Measurements from ENCODE around the gene ZXDC. TPM values are rescaled to one million over a fixed set of nuclear protein-coding genes. Genes with fewer than 3 reads are reported as not detected.
A peak's percentile ranks its signal among the peaks of the same experiment; 100 is the strongest.

ZXDC gene
- total RNA-seq, 2 donors from 2014 or later: 26.5 to 27.0 TPM

DNA sequence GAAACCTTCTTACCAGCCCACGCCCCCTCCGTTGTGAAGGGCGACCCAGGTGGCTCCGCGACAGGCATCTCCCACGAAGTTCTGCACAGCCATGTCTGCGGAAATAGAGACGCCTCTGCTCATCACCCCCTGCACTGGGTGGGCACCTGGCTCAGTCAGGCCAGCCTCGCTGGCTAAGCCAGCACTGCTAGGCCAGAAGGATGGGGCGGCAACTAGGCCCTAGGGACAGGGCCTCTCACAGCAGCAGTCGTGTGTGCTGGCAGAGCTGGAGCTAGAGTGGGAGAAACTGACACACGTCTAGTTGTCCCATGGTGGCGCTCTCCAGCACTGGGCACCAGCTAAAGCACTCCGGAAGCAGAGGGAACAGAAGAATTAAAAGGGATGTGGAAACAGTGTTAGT is 12.5 kb upstream of the ZXDC start:
- H3K27me3 Mint-ChIP-seq: no peaks in the 10 kb centered on the region
- no peaks in the 10 kb centered on the region for H3K9me3 Mint-ChIP-seq
- H3K4me1 Mint-ChIP-seq: peaks cover 5% of the 10 kb centered on the region
- no peak for ATAC-seq (replicated peaks)
- no peak overlapping the region for H3K27ac Mint-ChIP-seq
- no peak overlapping the region for H3K4me3 Mint-ChIP-seq
- H3K36me3 Mint-ChIP-seq (ENCODE audit: low read depth): no peaks in the 10 kb centered on the region

DNA sequence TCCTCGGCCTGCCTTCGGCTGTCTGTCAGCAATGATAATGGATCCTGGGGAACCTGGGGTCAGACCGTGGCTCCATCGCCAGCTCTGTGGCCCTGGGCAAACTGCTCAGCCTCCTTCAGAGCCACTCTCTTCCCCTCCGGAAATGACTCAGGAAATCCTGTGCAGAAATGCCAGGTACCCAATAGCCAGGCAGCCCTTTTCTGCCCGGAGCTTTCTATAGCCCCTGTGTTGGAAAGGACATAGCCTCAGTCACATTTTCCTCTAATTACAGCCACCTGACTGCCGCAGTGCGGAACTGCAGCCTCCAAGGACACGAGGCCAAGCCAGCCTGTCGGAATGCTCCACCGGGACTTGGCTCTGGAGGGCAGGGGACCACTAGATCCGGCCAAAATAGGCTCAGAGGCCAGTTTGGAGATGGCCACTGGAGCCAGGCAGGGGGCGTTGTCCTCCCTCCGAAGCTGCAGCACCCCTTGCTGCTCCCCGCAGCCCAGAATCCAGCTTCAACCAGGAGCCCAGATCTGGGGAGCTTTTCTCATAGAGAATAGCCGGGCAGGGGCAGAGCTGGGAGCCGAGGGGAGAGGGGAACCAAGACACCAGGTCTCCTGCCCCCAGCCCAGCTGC is 11.6 kb upstream of the ZXDC start:
- no peaks in the 10 kb centered on the region for H3K36me3 Mint-ChIP-seq (ENCODE audit: low read depth)
- peak overlapping the region; percentile 72 for H3K27ac Mint-ChIP-seq
- no peak overlapping the region for H3K4me3 Mint-ChIP-seq
- no peaks in the 10 kb centered on the region for H3K9me3 Mint-ChIP-seq
- peaks cover 5% of the 10 kb centered on the region for H3K4me1 Mint-ChIP-seq
- no peaks in the 10 kb centered on the region for H3K27me3 Mint-ChIP-seq
- ATAC-seq (replicated peaks): peak; percentile 76

DNA sequence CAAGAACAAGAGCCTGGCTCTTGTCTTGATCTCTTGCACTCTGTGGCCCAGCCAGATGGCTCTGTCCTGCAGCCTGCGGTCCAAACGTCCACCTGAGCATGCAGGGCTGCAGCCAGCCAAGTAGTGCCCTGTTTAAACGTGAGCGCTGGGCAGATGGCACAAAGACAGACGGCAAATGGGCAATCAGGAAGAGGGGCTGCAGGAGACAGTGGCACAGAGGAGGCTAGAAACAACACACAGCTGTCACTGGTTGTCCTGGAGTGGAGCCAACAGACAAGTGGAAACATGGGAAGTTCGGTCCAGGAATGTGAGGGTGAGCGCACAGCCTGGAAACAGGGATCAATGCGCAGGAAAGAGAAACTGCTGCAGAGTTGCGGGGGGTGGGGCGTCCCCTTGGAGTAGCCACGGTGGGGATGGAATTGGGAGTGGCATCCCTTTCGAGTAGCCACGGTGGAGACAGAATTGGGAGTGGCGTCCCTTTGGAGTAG is 10.7 kb upstream of the ZXDC start:
- Mint-ChIP-seq H3K4me3 (no peak overlapping the region), H3K27me3 (no peaks in the 10 kb centered on the region), H3K27ac (peak overlapping the region; percentile 72)

DNA sequence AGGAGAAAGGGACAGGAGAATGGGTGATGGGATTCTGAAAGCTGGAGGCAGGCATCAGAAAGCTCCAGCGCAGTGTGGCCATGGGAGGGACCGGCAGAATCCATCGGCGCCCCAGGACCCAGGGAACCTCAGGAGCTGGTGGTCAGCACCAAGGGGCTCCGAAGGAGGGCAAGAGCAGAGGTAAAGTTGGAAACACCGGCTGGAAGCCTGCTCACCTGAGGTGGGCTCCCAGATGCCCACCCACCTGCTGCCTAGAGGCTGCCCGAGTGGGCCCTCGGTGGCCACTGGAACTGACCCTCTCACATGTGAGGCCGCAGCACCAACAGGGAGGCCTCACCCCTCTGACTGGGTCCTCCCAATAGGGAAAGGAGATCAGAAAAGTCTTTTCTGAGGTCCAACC is 10.3 kb upstream of the ZXDC start:
- Mint-ChIP-seq H3K27ac (no peak overlapping the region), H3K36me3 (ENCODE audit: low read depth) (no peaks in the 10 kb centered on the region), H3K27me3 (no peaks in the 10 kb centered on the region), H3K4me1 (peaks cover 5% of the 10 kb centered on the region), H3K4me3 (no peak overlapping the region), H3K9me3 (no peaks in the 10 kb centered on the region)
- no peak for ATAC-seq (replicated peaks)

More for the DNA sequence above, 10.7 kb upstream of the ZXDC start:
- H3K36me3 Mint-ChIP-seq (ENCODE audit: low read depth): no peaks in the 10 kb centered on the region
- ATAC-seq (replicated peaks): no peak
- H3K9me3 Mint-ChIP-seq: no peaks in the 10 kb centered on the region
- peaks cover 5% of the 10 kb centered on the region for H3K4me1 Mint-ChIP-seq

DNA sequence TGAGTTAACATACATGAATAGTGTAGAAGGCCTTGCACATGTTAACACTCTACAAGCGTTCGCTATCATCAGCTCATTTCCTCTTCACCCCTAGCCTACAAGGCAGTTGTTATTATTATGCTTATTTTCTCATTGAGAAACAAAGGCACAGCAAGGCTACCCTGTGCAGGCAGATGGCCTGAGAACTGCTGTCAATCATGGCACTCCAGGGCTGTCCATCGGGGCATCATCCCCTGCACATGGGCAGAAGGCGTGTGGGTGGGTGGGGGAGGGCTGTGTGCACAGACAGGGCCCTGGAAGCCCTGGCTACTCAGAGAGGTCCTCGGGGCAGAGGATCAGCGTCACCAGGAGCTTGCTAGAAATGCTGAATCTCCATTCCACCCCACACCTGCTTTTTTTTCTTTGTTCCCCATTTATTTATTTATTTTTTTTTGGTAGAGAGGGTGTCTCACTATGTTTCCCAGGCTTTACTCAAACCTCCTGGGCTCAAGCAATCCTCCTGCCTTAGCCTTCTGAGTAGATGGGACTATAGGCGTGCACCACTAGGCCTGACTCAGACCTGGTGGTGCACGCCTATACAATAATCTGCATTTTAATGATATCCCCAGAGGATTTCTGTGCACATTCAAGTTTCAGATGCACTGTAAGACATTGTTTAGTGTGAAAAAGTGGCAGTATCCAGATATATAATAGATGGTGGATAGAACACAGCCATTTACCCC is 9.6 kb upstream of the ZXDC start:
- no peaks in the 10 kb centered on the region for H3K27me3 Mint-ChIP-seq
- H3K9me3 Mint-ChIP-seq: no peaks in the 10 kb centered on the region
- H3K4me3 Mint-ChIP-seq: no peak overlapping the region
- no peaks in the 10 kb centered on the region for H3K36me3 Mint-ChIP-seq (ENCODE audit: low read depth)
- H3K27ac Mint-ChIP-seq: no peak overlapping the region
- peaks cover 5% of the 10 kb centered on the region for H3K4me1 Mint-ChIP-seq
- ATAC-seq (replicated peaks): no peak

DNA sequence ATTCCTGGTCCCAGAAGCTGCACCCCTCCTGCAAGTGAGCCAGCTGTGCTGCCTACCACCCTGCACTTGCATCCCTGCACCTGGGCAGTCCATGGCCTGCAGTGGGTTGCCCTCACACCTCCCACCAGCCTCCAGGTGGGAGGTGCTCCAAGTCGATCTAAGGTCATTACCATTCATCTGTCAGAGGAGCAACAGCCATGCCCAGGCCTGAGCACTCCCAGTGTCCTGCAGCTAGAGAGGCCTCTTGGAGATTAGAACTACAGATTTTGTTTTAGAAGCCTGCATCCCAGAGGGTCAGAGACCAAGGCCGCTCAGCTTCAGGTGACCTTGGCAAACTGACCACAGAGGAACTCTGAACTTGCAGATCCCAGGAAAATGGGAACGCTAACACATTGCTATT is 9.0 kb upstream of the ZXDC start:
- Mint-ChIP-seq H3K4me3 (no peak overlapping the region), H3K36me3 (ENCODE audit: low read depth) (no peaks in the 10 kb centered on the region), H3K4me1 (peaks cover 5% of the 10 kb centered on the region), H3K27ac (no peak overlapping the region), H3K27me3 (no peaks in the 10 kb centered on the region), H3K9me3 (no peaks in the 10 kb centered on the region)
- ATAC-seq (replicated peaks): no peak

DNA sequence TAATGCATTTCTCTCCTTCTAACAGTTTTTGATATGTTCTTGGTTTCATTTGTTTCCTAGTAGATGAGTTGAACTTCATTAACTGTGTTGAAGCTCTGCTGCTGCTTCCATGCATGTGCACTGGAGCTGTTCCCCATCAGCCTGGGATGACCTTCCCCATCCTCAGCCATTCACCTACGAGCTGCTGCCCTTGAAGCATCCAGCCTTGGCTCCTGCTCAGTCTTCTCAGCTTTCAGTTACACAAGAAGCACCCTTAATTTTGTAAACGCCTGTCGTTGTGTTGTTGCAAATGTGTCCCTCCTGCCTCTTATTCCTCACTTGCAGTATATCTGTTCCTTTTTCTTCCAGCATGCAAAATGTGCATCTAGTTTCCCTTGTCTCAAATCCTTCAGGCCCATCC is 8.5 kb upstream of the ZXDC start:
- no peak for ATAC-seq (replicated peaks)
- Mint-ChIP-seq H3K36me3 (ENCODE audit: low read depth) (no peaks in the 10 kb centered on the region), H3K4me3 (no peak overlapping the region), H3K4me1 (peaks cover 5% of the 10 kb centered on the region), H3K27me3 (no peaks in the 10 kb centered on the region), H3K9me3 (no peaks in the 10 kb centered on the region), H3K27ac (no peak overlapping the region)

DNA sequence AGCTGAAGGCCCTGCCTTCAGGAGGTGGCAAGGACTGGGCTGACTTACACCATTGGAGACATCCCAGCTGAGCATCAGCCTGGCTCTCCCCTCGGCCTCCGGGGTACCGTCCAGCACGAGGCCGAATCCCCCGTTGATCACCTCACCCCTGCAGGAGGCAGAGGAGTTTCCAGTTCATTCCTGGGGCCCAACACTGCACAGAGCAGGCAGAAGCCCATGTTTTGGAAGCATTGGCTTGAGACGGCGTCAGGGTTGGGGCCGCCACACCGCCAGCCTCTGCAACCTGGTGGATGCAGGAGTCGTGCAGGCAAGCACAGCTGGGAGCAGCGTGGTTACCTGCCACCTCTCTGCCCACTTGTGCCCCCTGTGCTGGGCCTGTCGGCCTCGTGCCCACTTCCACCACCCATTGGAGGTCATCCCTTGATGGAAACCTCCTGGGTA is 7.7 kb upstream of the ZXDC start:
- no peak for ATAC-seq (replicated peaks)
- Mint-ChIP-seq H3K4me1 (peaks cover 5% of the 10 kb centered on the region), H3K36me3 (ENCODE audit: low read depth) (no peaks in the 10 kb centered on the region), H3K27ac (no peak overlapping the region), H3K27me3 (no peaks in the 10 kb centered on the region), H3K4me3 (no peak overlapping the region), H3K9me3 (no peaks in the 10 kb centered on the region)

DNA sequence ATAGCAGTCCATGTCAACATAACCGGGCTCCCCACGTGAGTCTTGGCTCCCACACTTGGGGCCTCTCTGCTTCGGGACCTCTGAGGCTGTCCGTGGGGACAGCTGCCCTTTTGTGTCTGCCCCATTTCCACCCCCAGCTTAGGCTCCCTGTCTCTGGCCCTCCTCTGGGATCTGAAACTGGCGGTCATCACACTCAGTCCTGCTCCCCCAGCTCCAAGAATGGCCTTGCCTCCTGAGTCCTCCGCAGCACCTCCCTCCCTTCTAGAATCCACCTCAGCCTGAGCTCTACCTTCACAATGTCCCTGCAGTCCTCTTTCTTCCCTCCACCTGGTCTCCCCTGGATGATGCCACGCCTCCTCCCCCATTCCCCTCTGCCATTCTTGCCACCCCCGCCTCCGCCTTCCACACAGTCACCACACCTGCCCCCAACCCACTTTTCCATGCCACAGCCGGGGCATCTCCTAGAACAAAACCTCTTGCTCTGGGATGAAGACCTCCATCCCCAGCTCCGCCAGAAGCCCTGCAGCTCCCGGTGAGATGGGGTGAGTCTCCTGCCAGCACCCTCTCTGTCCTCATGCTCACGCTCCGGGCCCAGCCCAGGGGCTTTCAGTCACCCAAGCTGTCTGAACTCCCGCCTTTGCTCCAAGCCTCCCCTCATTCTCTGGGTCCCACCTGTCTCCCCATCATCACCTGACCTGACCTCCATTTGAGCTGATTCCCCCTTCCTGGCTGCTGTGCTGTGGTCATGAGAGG is 7.0 kb upstream of the ZXDC start:
- H3K36me3 Mint-ChIP-seq (ENCODE audit: low read depth): no peaks in the 10 kb centered on the region
- peaks cover 5% of the 10 kb centered on the region for H3K4me1 Mint-ChIP-seq
- no peaks in the 10 kb centered on the region for H3K27me3 Mint-ChIP-seq
- no peaks in the 10 kb centered on the region for H3K9me3 Mint-ChIP-seq
- ATAC-seq (replicated peaks): no peak
- no peak overlapping the region for H3K27ac Mint-ChIP-seq
- no peak overlapping the region for H3K4me3 Mint-ChIP-seq

DNA sequence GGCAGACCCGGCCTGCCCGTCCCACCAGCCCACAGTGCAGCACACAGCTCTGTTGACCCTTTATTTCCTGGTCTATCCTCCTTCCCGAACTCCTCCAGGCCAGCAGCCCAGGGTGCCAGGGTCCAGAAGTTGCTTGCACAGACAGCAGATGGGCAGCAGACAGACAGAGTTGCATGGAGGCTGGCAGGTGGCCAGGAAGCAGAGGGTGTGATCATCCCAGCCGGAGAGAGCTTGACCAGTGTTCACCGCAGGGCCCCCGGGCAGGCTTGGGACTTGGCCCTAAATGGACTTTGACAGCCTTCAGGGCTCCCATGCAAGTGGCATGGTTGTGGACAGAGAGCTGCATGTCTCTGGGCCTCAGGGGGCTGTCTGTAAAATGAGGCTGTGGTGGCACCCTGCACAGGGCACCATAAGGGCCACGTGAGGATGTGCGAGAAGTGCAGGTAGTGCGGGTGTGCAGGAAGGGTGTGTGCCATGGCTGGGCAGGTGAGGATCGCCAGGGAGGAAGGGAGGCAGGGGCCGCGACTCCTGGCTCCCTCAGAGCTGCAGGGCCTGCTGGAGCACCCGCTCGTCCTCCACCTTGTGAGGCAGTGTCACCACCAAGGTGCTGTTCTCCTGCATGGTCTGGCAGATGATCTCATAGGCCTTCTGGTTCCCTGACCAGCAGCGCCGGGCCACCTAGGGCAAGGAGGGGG is 6.3 kb upstream of the ZXDC start:
- H3K9me3 Mint-ChIP-seq: no peaks in the 10 kb centered on the region
- H3K4me1 Mint-ChIP-seq: peaks cover 10% of the 10 kb centered on the region
- ATAC-seq (replicated peaks): no peak
- no peaks in the 10 kb centered on the region for H3K36me3 Mint-ChIP-seq (ENCODE audit: low read depth)
- no peak overlapping the region for H3K27ac Mint-ChIP-seq
- H3K4me3 Mint-ChIP-seq: no peak overlapping the region
- H3K27me3 Mint-ChIP-seq: no peaks in the 10 kb centered on the region

DNA sequence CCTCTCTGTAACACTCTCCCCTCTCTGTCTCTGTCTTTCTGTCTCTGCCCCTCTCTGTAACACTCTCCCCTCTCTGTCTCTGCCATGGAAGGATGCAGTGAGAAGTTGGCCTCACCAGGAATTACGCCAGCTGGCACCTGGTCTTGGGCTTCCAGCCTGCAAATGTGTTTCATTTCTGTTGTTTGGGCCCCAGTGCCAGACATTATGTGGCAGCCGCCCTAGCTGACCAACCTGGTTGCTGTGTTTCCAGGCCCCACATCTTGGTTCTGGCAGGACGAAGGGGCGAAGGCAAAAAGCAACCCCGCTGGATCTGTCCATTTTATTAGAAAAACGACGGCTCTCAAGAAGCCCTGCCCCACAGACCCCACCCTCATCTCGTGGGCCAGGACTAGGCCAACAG is 5.2 kb upstream of the ZXDC start:
- Mint-ChIP-seq H3K36me3 (ENCODE audit: low read depth) (no peaks in the 10 kb centered on the region), H3K27me3 (no peaks in the 10 kb centered on the region), H3K9me3 (no peaks in the 10 kb centered on the region), H3K4me3 (no peak overlapping the region), H3K27ac (peak overlapping the region; percentile 16), H3K4me1 (peaks cover 11% of the 10 kb centered on the region)
- no peak for ATAC-seq (replicated peaks)

DNA sequence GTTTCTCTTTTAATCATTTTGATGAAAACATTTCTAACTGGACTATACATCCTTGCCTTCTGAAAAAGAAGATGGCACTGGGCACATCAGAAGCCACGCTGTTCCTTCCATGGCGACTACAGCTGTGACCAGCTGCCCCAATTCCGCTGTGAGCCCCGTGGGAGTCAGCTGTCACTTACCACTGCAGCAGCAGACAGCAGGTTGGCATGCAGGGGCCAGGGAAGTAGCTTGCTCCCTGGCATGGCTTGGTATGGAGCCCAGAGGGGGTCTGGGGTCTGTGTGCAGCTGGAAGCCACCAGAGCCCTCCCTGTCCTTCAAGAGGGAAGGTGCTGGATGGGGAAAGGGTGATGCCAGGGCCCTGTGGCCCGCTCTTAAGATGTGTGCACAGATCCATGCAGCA is 4.5 kb upstream of the ZXDC start:
- ATAC-seq (replicated peaks): no peak
- H3K27ac Mint-ChIP-seq: peak overlapping the region; percentile 16
- peaks cover 11% of the 10 kb centered on the region for H3K4me1 Mint-ChIP-seq
- H3K9me3 Mint-ChIP-seq: no peaks in the 10 kb centered on the region
- H3K36me3 Mint-ChIP-seq (ENCODE audit: low read depth): no peaks in the 10 kb centered on the region
- H3K27me3 Mint-ChIP-seq: no peaks in the 10 kb centered on the region
- H3K4me3 Mint-ChIP-seq: no peak overlapping the region

DNA sequence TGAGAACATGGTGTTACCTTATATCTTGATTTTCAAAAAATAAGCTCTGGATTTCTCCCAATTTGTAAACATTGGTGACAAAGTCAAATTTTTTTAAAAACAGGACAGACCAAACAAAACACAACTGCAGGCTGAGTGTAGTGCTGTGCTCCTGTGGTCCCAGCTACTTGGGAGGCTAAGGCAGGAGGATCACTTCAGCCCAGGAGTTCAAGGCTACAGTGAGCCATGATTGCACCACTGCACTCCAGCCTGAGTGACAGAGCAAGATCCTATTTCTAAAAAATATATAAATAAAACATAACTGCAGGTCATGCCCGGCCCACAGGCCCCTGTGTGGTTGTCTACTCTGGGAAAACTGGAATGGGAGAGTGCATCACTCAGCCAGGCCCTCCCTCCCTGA is 4.0 kb upstream of the ZXDC start:
- Mint-ChIP-seq H3K4me1 (peaks cover 11% of the 10 kb centered on the region), H3K27ac (no peak overlapping the region), H3K4me3 (no peak overlapping the region), H3K36me3 (ENCODE audit: low read depth) (peaks cover 2% of the 10 kb centered on the region), H3K9me3 (no peaks in the 10 kb centered on the region), H3K27me3 (no peaks in the 10 kb centered on the region)
- no peak for ATAC-seq (replicated peaks)

DNA sequence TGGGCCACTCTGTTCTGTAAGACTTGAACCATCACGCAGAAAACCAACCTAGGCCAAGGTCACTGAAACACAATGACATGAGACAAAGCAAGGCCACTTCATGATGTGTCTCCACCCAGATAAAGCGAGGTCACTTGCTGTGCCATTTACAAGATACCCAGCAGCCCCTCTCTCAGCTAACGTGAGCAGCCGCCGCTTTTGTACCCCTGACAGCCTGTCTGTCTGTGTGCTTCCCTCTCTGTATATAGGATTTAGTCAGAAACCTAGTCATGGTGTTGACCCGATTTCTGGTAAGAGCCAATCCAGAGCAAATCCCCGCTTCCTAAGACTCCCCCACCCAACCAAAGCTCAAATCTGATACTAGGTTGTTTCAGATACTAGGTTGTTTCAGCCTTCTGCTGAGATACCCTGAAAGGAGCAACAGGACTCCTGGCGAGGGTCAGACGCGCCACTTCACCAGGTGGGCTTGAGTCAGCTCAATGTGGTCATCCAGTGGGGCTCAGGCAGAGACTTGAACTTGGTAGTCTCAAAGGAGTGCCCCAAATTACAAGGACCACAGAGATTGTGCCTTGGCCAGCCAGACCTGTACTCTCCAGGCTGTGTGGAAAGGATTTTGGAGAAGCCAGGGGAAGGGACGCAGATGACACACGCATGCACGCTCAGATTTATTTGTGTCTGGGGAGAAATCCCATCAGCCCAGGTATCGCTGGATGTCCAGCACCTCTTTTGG is 3.1 kb upstream of the ZXDC start:
- H3K27me3 Mint-ChIP-seq: no peaks in the 10 kb centered on the region
- H3K27ac Mint-ChIP-seq: no peak overlapping the region
- peaks cover 12% of the 10 kb centered on the region for H3K4me1 Mint-ChIP-seq
- H3K36me3 Mint-ChIP-seq (ENCODE audit: low read depth): peaks cover 11% of the 10 kb centered on the region
- no peak overlapping the region for H3K4me3 Mint-ChIP-seq
- no peaks in the 10 kb centered on the region for H3K9me3 Mint-ChIP-seq
- no peak for ATAC-seq (replicated peaks)
